ENCODE measurements around the gene CBR3.

DNA sequence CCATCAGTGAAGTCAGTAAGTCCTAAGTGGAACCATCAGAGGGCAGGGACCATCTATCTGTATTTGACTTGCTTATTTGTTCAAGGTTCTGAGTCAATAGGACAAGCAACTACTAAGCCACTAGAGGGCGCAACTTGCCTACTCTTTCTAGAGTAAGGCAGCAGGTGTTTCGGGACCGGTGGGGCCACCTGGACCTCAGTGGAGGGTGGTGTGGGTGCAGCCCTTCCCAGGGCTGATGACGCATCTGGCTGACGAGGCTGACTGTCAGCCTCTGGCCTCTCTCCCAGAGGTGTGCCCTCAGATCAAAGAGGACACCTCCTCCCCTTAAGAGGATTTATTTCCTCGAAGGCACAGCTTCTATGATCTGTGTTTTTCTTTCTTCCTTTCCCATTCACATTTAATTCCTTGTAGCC, 6.6 kb downstream of the CBR3 start:
- TF ChIP-seq, protein P1, sequence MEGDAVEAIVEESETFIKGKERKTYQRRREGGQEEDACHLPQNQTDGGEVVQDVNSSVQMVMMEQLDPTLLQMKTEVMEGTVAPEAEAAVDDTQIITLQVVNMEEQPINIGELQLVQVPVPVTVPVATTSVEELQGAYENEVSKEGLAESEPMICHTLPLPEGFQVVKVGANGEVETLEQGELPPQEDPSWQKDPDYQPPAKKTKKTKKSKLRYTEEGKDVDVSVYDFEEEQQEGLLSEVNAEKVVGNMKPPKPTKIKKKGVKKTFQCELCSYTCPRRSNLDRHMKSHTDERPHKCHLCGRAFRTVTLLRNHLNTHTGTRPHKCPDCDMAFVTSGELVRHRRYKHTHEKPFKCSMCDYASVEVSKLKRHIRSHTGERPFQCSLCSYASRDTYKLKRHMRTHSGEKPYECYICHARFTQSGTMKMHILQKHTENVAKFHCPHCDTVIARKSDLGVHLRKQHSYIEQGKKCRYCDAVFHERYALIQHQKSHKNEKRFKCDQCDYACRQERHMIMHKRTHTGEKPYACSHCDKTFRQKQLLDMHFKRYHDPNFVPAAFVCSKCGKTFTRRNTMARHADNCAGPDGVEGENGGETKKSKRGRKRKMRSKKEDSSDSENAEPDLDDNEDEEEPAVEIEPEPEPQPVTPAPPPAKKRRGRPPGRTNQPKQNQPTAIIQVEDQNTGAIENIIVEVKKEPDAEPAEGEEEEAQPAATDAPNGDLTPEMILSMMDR (conservative IDR thresholded peaks at IDR 0.05; ENCODE audit: low read depth, low read length): peak; percentile 82
- TF ChIP-seq RCOR1 (IDR thresholded peaks at IDR 0.05; ENCODE audit: insufficient replicate concordance, low read length) (peak; percentile 77), POLR2A (IDR thresholded peaks at IDR 0.05; ENCODE audit: low read depth, low read length) (no peak), MAFK (IDR thresholded peaks at IDR 0.05; ENCODE audit: low read depth, low read length) (no peak), CHD1 (IDR thresholded peaks at IDR 0.05; ENCODE audit: low read depth, low read length) (no peak), MXI1 (IDR thresholded peaks at IDR 0.05; ENCODE audit: borderline replicate concordance, low read depth, low read length) (no peak), RFX5 (IDR thresholded peaks at IDR 0.05; ENCODE audit: low read depth, low read length) (no peak), FOS (IDR thresholded peaks at IDR 0.05; ENCODE audit: low read depth, low read length) (no peak), RAD21 (IDR thresholded peaks at IDR 0.05; ENCODE audit: low read length) (peak; percentile 85)
- TF ChIP-seq, protein P2, sequence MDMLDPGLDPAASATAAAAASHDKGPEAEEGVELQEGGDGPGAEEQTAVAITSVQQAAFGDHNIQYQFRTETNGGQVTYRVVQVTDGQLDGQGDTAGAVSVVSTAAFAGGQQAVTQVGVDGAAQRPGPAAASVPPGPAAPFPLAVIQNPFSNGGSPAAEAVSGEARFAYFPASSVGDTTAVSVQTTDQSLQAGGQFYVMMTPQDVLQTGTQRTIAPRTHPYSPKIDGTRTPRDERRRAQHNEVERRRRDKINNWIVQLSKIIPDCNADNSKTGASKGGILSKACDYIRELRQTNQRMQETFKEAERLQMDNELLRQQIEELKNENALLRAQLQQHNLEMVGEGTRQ (IDR thresholded peaks at IDR 0.05; ENCODE audit: low read depth, low read length): no peak
- TF ChIP-seq, protein P3, sequence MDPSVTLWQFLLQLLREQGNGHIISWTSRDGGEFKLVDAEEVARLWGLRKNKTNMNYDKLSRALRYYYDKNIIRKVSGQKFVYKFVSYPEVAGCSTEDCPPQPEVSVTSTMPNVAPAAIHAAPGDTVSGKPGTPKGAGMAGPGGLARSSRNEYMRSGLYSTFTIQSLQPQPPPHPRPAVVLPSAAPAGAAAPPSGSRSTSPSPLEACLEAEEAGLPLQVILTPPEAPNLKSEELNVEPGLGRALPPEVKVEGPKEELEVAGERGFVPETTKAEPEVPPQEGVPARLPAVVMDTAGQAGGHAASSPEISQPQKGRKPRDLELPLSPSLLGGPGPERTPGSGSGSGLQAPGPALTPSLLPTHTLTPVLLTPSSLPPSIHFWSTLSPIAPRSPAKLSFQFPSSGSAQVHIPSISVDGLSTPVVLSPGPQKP (IDR thresholded peaks at IDR 0.05; ENCODE audit: borderline replicate concordance, low read depth, low read length): no peak
